Epithelial cell of prostate (primary cell): ENCODE results near the gene SNX27.
"Not testable (repeated sequence)": the region's sequence is repeated elsewhere in the genome, so short reads cannot be mapped to it uniquely, and the experiment has no call there.

Experiments used
- DNase-seq: peaks from one replicate; pipeline ENCODE4 v3.0.0-alpha.2; 2011; ENCODE audit warnings: low read depth, low spot score
- H3K27ac ChIP-seq: fragments of 450-650 bp; 2 replicates; pipeline ENCODE4 v1.5.1; 2017; ENCODE audit warnings: mild to moderate bottlenecking

SNX27 gene

DNA sequence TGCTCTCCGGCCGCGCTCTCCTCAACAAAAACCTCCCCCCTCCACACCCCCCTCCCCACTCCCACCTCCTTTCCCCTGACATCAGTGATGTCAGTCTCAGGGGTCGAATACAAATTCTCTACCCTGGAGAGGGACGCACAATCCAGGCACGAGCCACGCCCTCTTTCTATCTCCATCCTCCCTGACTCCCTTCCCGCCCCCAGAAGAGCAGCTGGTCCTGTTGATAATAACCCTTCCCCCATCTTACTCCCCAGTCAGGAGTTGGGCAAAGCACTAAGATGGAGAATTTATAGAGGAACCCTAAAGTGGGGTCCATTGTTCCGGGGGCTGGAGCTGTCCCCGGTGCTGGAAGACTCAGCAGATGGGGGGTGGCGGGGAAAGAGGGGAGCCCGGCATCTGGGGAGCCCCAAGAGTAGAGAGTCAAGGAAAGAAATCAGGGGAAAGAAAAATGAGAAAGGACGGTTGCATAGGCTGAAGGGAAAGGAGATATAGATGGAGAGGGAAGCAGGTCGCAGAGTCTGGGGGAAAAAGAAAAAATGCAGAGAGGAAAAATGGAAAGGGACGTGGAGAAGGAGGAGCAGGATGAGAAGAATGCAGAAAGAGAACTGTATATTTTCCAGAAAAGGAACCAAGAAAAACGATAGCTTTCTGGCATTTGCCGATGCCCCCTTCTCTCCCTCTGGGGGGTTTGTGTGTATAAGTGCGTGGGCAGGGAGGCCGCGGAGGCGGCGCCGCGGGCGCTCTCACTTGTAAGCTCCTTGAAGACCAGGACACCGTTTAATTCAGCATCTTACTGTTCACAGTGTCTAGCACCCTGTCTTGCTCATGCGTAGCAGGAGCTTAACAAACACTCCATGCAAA is 105.2 kb downstream of the SNX27 start, which contains the start of gene CELF3:
CELF3 (minus strand) TSS at position 33 of the 861 bp plus-strand sequence. CDS start 783 bp downstream, outside the sequence.
- H3K27ac ChIP-seq, result no peak within 1 kb of the TSS

DNA sequence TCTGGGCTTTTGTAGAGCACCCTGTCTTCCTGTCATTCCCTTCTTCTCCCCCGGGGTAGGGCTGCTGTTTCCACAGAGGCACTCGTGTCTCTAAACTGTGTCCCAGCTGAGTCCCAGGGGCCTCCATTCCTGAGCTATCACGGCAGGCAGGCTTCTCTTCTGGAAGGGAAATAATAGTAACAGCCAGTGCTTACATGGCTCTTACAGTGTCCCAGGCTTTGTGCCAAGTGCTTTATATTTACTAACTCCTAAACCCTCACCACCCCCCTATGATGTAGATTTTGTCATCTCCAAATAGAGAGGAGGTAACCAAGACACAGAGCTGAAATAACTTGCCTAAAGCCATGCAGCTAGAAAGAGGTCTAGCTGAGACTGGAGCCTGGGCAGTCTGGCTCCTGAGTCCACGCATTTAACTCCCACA is 106.2 kb downstream of the SNX27 start:
- no peak for DNase-seq
- no peak overlapping the region for H3K27ac ChIP-seq

More for the DNA sequence above, 105.2 kb downstream of the SNX27 start, which contains the start of gene CELF3:
- DNase-seq, result no peak

DNA sequence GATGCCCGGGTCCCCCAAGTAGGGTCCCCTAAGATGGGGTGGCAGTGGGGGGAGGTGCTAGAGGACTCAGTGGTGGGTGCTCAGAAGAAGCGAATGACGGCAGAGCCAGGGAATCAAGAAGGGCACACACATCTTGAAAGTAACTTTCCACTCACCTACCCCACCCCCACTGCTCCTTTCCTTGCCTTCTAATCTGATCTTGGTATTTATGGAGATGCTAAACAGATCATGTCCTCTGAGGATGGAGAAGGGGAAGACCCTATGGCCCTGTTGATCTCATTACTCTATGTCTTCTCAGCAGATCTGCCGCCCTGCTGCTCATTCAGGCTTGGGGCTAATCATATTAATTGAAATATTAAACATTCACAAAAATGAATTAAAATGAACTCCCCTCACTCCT is 106.8 kb downstream of the SNX27 start:
- no peak for DNase-seq
- H3K27ac ChIP-seq, result no peak overlapping the region

DNA sequence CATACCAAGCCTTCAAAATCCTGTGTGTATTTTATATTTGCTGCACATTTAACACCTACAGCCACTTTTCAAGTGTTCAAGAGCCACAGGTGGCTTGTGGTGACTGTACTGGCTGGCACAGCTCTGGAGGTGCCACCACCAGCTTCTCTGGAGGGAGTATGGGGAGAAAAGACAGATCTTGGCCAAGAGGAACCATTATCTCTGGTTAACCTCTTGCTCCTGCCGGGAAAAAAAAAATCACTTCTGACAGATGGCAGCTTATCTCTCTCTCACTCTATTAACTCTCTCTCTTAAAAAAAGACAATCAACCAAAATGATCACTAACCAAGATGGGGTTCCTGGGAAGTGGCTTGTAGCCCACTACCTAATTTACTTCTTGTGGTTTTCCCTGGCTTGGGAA is 108.3 kb downstream of the SNX27 start:
- DNase-seq, result no peak
- no peak overlapping the region for H3K27ac ChIP-seq

DNA sequence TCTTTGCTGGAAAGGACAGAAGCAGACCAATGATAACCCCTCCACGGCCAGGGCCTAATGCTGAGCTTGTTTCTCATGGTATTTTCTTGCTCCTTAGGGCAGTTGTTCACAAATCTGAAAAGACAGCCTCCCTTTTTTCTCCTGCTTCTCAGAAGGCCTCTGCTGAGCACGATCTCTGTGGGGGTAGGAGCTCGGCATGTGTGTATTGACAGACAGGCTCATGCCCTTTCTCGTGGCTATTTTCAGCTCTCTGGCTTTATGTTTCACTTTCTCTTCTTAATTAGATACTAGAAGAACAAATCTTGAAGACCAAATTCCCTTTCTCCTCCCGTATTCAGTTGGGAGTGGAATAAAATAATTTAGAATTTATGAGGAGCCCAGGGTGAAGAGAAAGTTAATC is 108.7 kb downstream of the SNX27 start:
- no peak overlapping the region for H3K27ac ChIP-seq

DNA sequence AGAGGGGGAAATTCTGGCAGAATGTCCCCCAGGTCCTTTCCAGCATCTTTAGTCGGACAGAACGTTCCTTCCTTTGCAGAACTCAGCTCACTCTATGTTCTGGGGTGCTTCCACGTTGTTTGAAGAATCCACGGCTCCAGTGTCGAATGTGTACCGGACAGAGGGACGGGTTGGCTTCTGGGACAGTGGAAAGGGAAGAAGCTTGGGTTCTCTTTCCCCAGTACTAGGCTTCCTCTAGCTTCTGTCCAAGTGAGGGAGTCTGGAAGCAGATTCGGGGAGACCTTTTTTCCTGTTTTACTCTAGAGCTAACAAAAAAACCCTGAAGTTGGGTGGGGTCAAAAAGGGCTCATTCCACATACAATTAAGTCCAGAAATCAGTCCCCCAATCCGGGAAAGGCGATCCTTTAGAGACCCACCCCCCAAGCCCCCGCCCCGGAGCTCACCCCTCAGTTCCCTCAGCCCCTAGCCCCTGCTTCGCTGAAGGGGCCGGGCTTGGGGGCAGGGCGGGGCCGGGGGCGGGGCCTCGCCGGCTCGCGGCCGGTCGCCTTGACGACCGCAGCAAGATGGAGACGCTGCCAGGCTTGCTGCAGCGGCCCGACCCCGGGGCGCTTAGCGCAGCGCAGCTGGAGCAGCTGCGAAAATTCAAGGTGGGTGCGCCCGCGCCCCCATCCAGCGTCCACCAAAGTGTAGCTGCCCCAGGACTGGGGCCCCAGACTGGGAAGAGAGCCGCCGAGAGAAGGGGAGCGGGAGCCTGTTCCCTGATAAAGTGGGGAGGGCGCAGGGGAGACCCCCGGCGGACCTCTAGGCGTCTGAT is 109.3 kb downstream of the SNX27 start, which contains the start of gene RIIAD1:
RIIAD1 (plus strand) TSS at position 549 of the 814 bp plus-strand sequence; CDS start at position 564, 15 bp downstream.
- H3K27ac ChIP-seq, result no peak within 1 kb of the TSS
- no peak for DNase-seq

More for the DNA sequence above, 108.7 kb downstream of the SNX27 start:
- no peak for DNase-seq

DNA sequence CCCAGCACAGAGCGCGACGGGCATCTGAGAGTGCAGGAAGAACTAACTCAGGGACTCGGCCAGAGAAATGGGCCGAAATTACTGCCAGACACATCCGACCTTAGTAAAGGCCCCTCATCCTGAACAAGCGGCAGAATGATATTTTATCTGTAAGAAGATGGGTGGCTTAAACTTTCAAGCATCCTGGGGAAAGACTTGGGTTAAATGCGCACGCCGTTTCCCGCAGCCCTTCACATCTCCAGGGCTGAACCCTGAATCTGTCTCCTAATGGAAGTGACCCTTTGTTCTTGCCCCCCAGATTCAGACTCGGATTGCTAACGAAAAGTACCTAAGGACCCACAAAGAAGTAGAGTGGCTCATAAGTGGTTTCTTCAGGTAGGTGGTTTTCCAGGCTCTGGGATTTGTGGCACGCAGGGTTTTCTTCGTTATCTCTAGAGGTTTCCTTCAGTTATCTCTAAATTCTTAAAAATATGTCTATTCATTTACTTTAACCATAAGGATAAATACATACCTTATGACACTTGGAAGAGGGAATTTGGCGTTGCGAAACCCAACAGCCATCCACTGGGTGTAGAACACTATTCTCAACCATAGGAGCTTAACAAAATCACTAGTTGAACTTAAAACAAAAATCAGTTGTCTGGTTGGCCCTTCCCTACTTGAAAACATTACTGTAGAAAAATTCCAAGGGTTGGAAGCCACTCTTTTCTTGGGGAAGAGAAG is 110.1 kb downstream of the SNX27 start:
- DNase-seq, result no peak
- H3K27ac ChIP-seq, result no peak overlapping the region

DNA sequence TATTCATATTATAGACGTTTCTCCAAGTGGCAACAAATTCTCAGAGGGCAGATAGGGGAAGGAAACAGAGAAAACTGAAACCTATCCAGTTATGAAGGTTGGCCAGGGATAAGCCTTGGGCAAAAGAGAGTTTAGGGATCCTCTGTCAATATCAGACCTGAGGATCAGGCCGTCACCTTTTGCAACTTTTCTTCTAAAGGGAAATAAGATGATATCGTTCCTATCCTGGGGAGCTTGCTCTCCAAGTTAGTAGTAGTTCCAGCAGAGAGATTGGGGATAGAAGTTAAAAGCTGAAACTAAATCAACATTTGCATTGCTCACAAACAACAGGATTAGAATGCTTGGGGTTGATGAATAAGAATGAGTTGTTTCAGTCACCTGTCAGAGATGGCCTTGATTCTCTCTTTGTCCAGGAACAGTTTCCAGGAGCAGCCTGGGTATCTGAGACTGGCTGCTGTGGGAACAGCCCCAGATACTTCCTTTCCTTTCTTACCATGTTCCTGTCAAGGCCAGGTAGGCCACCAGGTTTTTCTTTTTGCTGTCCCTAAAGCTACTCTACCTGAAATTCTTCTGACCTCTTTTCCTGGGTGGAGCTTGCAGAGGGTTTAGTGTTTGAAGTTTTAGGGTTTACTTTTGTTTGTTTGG is 112.0 kb downstream of the SNX27 start:
- H3K27ac ChIP-seq, result peak overlapping the region; percentile 19
- peak; percentile 22 for DNase-seq

DNA sequence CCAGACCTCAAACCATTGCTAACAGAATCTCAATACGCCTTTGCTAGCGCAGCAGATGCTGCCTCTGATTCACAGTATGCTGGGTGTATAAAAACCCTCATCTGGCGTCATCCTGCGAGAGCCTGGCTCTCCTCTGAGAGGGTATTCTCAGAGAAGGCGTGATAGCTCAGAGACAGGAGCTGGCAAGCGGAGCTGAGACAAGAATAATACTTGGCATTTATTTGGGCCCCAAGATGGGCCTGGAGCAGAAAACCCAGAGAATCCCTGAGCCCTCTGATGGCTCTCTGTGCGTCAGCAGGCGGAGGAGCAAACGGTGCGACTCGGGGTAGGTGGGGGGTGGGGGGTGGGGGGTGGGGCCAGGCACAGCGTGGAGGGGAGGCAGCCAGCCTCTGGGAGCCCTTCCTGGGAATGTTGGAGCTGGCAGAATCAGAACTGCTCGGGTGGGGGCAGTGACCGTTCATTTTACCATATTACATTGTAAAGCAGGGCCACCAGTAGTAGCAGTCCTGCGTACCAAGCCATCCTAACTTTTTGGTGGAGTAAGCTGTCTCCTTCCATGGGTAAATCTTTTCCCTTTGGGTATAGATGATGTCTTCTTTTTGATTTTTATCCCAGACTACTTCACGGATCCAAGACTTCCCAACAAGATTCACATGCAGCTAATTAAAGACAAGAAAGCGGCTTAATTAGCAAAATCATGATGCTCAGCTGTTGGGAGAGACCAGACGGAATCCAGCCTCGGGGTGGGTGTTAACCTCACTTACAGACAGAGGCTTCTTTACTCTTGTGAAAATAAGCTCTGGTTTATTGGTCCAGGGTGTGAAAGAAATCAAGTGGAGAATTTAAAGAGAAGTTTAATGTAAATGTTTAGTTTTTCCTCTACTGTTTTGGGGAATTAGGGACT is 116.6 kb downstream of the SNX27 start:
- H3K27ac ChIP-seq, result no peak overlapping the region
- no peak for DNase-seq

DNA sequence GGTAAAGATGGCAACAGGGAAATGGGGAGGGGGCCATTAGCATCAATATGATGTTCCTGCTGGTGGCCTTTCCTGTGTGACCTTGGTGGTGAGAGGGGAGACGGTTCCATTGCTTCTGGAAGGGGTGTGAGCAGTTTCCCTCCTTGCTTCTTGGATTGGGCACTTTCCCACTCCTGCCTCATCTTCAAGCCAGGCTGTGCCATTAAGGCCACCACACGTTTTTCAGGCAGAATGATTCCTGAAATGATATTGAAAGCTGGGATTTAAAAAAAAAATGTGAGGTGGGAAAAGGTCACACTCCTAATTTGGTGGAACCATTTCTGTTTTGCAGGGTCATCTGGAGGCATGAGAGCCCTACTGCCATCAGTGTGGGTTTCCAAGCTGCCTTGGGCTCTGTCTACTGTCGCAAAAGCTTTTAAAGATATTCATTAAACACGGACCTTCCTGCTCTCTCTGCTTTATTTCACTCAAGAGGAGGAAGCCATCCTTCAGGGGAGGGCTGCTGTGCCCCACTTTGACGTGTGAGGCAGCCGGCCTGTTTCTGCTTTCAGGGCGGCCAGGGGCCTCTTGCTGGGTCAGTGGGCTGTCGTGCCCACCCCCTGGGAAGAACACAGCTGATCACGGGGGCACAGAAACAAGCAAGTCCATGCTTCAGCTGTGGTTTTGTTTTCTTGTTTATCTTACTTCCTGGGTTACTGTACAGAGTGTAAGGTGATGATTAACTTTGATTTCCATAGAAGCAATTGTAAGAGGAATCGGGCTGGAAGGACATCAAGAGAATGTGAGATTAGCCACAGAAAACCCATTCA is 117.5 kb downstream of the SNX27 start:
- H3K27ac ChIP-seq, result no peak overlapping the region
- DNase-seq, result no peak

DNA sequence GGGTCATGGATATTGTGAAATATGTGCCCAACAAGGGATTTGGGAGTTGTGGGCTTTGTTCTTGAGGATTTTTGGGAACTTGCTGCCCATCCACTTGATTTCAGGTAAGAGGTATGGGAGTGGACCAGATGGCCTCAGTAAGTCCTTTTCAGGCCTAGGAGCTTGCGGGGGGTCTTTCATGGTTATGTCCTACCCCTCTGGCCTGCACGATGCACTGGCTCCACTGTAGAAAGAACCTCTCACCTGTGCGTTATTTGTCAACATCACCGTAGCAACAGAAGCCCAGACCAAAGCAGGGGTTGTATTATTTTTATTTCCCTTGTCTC is 118.1 kb downstream of the SNX27 start:
- H3K27ac ChIP-seq, result no peak overlapping the region
- no peak for DNase-seq

DNA sequence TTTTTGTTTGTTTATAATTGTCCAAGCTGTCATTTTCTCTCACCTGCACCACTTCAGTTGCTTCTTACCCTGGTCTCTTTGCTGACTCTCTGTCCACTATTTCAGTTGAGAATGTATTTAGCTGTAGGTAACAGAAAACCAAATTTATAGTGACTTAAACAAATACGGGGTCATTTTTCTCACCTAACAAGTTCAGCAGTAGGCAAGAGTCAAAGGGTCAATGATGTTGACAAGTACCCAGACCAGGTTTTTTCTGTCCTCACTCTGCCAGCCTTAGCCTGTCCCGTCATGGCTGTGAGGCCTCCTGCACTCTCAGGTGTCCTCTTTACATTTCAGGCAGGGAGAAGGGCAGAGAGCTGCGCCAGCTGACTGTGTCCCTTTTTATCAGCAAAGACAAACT is 121.3 kb downstream of the SNX27 start:
- no peak overlapping the region for H3K27ac ChIP-seq
- DNase-seq, result no peak

DNA sequence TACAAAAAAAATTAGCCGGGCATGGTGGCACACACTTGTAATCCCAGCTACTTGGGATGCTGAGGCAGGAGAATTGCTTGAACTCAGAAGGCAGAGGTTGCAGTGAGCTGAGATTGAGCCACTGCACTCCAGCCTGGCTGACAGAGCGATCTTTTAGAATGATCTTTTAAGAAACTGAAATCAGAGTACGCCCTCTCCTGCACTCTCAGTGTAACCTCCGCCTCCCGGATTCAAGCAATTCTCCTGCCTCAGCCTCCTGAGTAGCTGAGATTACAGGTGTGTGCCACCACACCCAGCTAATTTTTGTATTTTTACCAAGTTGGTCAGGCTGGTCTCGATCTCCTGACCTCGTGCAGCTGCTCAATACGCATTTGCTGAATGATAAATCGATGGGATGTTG is 122.1 kb downstream of the SNX27 start:
- not testable (repeated sequence) for DNase-seq, H3K27ac ChIP-seq

DNA sequence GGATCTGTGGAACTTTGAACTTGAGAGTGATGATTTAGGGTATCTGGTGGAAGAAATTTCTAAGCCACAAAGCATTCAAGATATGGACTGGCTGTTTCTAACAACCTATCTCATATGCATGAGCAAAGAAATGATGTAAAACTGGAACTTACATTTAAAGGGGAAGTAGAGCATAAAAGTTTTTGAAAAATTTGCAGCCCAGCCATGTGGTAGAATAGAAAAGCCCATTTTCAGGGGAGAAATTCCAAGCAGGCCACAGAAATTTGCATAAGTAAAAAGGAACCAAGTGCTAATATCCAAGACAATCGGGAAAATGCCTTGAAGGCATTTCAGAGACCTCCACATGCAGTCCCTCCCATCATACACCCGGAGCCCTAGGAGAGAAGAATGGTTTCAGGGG is 125.2 kb downstream of the SNX27 start:
- no peak overlapping the region for H3K27ac ChIP-seq

DNA sequence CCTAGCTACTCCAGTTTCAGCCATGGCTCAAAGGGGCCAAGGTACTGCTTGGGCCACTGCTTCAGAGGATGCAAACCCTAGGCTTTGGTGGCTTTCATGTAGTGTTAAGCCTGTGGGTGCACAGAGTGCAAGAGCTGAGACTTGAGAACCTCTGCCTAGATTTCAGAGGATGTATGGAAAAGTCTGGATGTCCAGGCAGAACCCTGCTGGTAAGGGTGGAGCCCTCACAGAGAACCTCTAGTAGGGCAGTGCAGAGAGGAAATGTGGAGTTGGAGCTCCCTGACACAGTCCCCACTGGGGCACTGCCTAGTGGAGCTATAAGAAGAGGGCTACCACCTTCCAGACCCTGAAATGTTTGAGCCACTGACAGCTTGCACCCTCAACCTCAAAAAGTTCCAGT is 125.6 kb downstream of the SNX27 start:
- DNase-seq, result no peak

More for the DNA sequence above, 125.2 kb downstream of the SNX27 start:
- no peak for DNase-seq

DNA sequence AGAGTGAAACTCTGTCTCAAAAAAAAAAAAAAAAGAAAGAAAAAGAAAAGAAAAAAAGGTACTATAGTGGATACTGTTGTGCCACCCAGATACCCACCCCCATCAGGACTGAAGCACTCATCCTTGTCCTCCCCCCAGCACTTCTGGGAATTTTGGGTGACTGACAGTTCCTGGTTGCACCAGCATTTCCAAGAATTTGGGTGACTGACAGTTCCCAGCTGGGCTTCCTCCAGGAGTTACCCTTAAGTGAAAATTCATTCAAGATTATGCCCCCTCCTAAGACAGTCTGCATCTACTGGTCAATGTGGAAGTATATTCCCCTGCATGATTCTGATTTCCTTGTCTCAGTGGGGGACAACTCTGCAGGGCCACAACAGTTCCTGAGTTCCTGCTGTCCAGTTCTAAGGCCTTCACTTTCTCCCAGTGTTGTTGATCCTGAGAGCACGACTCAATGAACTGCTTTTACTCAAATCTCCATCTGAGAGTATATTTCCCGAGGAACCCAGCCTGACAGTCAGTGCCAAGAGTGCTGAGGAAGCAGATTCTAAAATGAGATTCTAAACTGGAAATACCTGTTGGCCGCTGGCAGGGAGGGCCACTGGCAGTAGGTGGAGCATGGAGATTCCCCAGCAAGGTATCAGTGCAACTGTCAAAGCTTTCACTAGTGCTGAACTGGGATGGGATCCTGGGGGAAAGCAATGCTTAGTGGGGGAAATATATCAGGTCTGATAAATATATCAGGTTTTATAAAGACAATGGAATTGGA is 127.9 kb downstream of the SNX27 start:
- peak; percentile 33 for DNase-seq
- no peak overlapping the region for H3K27ac ChIP-seq

More for the DNA sequence above, 125.6 kb downstream of the SNX27 start:
- no peak overlapping the region for H3K27ac ChIP-seq

DNA sequence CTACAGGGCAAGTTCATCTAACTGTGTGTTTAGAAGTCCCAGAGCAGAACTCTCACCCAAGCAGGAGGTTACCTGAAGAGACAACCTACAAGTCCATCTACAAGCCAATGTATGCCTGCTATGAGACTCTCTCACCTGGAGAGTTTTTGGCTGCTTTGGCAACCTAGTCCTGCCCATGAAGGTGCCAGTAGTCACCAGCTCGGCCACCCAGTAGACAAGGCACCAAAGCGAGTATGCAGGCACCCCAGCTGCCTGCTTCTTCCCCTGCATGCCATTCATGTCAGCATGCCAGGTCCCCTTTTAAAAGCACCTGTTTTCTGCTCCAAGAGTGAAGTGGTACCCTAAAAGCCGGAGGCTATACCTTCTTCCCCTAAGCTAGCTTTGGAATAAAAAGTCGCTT is 129.7 kb downstream of the SNX27 start:
- no peak overlapping the region for H3K27ac ChIP-seq
- DNase-seq, result no peak
